Left lung (tissue), 10 donors: ENCODE data around the gene TMEM147. TPM values are rescaled to one million over a fixed set of nuclear protein-coding genes. Genes with fewer than 3 reads are reported as not detected.

Experiments used
- ATAC-seq: fragments of 200-7000 bp; cut with Tn5 transposase; one replicate; pipeline ENCODE4 v1.9.1; 2020; ENCODE audit warnings: moderate library complexity
- DNase-seq, 4 donors: peaks; one replicate each; pipeline ENCODE4 v3.0.0-alpha.2; 2013 to 2020
- H3K27ac ChIP-seq, 2 donors: fragments of 200-600 bp; sonication (generic) in 1 of 2; one replicate each; pipeline versions ENCODE4 v1.5.0 to v1.8.0; 2020 to 2021
- H3K27me3 ChIP-seq, 2 donors: fragments of 200-600 bp; sonication (generic) in 1 of 2; one replicate each; pipeline versions ENCODE4 v1.5.0 to v1.8.0; 2020 to 2021
- H3K36me3 ChIP-seq, 2 donors: fragments of 200-600 bp; sonication (generic) in 1 of 2; one replicate each; pipeline versions ENCODE4 v1.5.0 to v1.8.0; 2020 to 2021
- H3K4me1 ChIP-seq, 2 donors: fragments of 200-600 bp; one replicate each; pipeline ENCODE4 v1.8.0; 2021
- H3K4me3 ChIP-seq, 2 donors: fragments of 200-600 bp; sonication (generic) in 1 of 2; one replicate each; pipeline versions ENCODE4 v1.5.0 to v1.8.0; 2020 to 2021; ENCODE audit warnings: mild to moderate bottlenecking in 1 of 2
- H3K9me3 ChIP-seq, 2 donors: fragments of 200-600 bp; sonication (generic) in 1 of 2; one replicate each; pipeline versions ENCODE4 v1.5.0 to v1.8.0; 2020 to 2021
- CTCF ChIP-seq, 2 donors: fragments of 200-600 bp; sonication (generic) in 1 of 2; IDR thresholded peaks; one replicate each; pipeline versions ENCODE4 v1.5.0 to v1.8.0; 2021; ENCODE audit warnings: antibody characterized with exemption in 2 of 2
- intact Hi-C, 2 donors: fragments of 100-400 bp; cut with DNase I; formaldehyde crosslinking; loops; one replicate each; pipeline versions ENCODE4 v1.11.2 to v1.14.2; 2022
- polyA plus RNA-seq, 6 donors: library from polyadenylated mRNA; unstranded; fragments of 120-200 nt; gene quantifications; one replicate each; pipeline ENCODE4 v1.2.1, GENCODE V29; 2013; ENCODE audit not compliant: insufficient read length in 6 of 6
- total RNA-seq, 2 donors: library from RNA; stranded (reverse); fragmentation: NEBNext Ultra II Directional; extraction: Animal tissue kit (Norgen Biotek cat#: 25700); gene quantifications; one replicate each; pipeline ENCODE4 v1.2.1, GENCODE V29; 2021
- donor health status: DM: no; HTN: yes; CAD: no.
- donor health status: DM: no; HTN: no; CAD: no.

TMEM147 gene
- total and polyA plus RNA-seq, 8 donors = 52.7 to 112 (median 59.0) TPM

- no peak for ATAC-seq
- intact Hi-C loops = no loop called here
- Histone ChIP-seq H3K4me1 (peaks cover 4 to 12% of the 10 kb centered on the region in 2 donors), H3K27me3 (peaks cover 0 to 94% of the 10 kb centered on the region in 2 donors), H3K36me3 (no peaks in the 10 kb centered on the region), H3K4me3 (no peak overlapping the region), H3K9me3 (no peaks in the 10 kb centered on the region), H3K27ac (no peak overlapping the region)
- no peak for TF ChIP-seq CTCF (IDR thresholded peaks at IDR 0.05)
- no peak for DNase-seq
Measured at GRCh38 chr19:35531291-35531690, 14.1 kb upstream of the TMEM147 start.

- intact Hi-C loops = no loop called here
- Histone ChIP-seq H3K36me3 (no peaks in the 10 kb centered on the region), H3K4me1 (peaks cover 4 to 12% of the 10 kb centered on the region in 2 donors), H3K9me3 (no peaks in the 10 kb centered on the region), H3K4me3 (no peak within 1 kb of the TSS), H3K27ac (no peak within 1 kb of the TSS), H3K27me3 (peaks cover 0 to 79% of the 10 kb centered on the region in 2 donors)
- ATAC-seq (no peak), DNase-seq (no peak)
- no peak for TF ChIP-seq CTCF (IDR thresholded peaks at IDR 0.05)
Measured at GRCh38 chr19:35533201-35533821, 12.1 kb upstream of the TMEM147 start, which contains the start of gene GAPDHS. Gene GAPDHS (plus strand): TSS chr19:35533456. CDS start chr19:35533528, 72 bp downstream.

- Histone ChIP-seq H3K27me3 (peaks cover 0 to 73% of the 10 kb centered on the region in 2 donors), H3K27ac (no peak overlapping the region), H3K9me3 (no peaks in the 10 kb centered on the region), H3K4me3 (no peak overlapping the region), H3K36me3 (no peaks in the 10 kb centered on the region), H3K4me1 (peaks cover 4 to 12% of the 10 kb centered on the region in 2 donors)
- DNase-seq (peak in 1 of 4 donors; percentile 83), ATAC-seq (peak; percentile 97)
- intact Hi-C loops = no loop called here
- no peak for TF ChIP-seq CTCF (IDR thresholded peaks at IDR 0.05)
Measured at GRCh38 chr19:35533822-35534392, 11.5 kb upstream of the TMEM147 start.

- no peak overlapping the region for H3K4me3 ChIP-seq
- DNase-seq (no peak), ATAC-seq (no peak)
- no peaks in the 10 kb centered on the region for H3K36me3 ChIP-seq
- H3K27me3 ChIP-seq = peaks cover 0 to 63% of the 10 kb centered on the region in 2 donors
- H3K4me1 ChIP-seq = peaks cover 4 to 12% of the 10 kb centered on the region in 2 donors
- TF ChIP-seq CTCF (IDR thresholded peaks at IDR 0.05) = no peak
- intact Hi-C loops = no loop called here
- H3K9me3 ChIP-seq = no peaks in the 10 kb centered on the region
- H3K27ac ChIP-seq = no peak overlapping the region
Measured at GRCh38 chr19:35534803-35535480, 10.5 kb upstream of the TMEM147 start.

- Histone ChIP-seq H3K9me3 (no peaks in the 10 kb centered on the region), H3K4me1 (peaks cover 0 to 4% of the 10 kb centered on the region in 2 donors), H3K4me3 (no peak overlapping the region), H3K36me3 (no peaks in the 10 kb centered on the region), H3K27me3 (peaks cover 0 to 19% of the 10 kb centered on the region in 2 donors), H3K27ac (no peak overlapping the region)
- DNase-seq (no peak), ATAC-seq (no peak)
- intact Hi-C loops = no loop called here
- TF ChIP-seq CTCF (IDR thresholded peaks at IDR 0.05) = no peak
Measured at GRCh38 chr19:35539314-35539713, 6.1 kb upstream of the TMEM147 start.
